Renal cortex interstitium (tissue), 11 donors: ENCODE measurements around the gene MRPL4. TPM values are rescaled to one million over a fixed set of nuclear protein-coding genes. Genes with fewer than 3 reads are reported as not detected.
"Not testable (repeated sequence)": the region's sequence is repeated elsewhere in the genome, so short reads cannot be mapped to it uniquely, and the experiment has no call there.

Experiments used
- DNase-seq, 11 donors: peaks; one replicate each; pipeline ENCODE4 v3.0.0-alpha.2; 2013; ENCODE audit warnings: low read depth in 9 of 11, low spot score in 4 of 11; ENCODE audit errors: extremely low read depth in 1 of 11
- polyA plus RNA-seq, 3 donors: library from polyadenylated mRNA; unstranded; fragments of 120-200 nt; gene quantifications; one replicate each; pipeline ENCODE4 v1.2.1, GENCODE V29; 2013; ENCODE audit not compliant: insufficient read length in 3 of 3

The MRPL4 gene
- polyA plus RNA-seq, 3 donors: 32.0 to 51.4 (median 50.5) TPM

DNA sequence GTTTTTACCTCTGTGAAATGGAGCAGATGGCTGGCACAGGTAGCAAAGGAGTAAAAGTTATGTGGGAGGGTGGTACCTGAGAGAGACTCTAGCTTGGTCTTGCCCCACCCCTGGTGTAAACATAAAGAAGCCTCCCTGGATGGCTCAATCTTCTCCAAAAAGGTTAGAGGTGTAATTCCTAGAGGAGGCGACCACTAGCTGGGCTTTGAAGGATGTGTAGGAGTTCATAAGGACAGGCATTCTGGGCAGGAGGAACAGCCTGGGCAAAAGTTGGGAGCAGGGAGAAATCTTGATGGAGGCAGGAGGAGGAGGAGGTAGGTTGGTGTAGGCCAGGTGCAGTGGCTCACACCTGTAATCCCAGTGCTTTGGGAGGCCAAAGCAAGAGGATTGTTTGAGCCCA, 26.9 kb downstream of the MRPL4 start:
- DNase-seq: no peak

GRCh38 chr19:10279737-10280442, 27.9 kb downstream of the MRPL4 start:
- DNase-seq: no peak

DNA sequence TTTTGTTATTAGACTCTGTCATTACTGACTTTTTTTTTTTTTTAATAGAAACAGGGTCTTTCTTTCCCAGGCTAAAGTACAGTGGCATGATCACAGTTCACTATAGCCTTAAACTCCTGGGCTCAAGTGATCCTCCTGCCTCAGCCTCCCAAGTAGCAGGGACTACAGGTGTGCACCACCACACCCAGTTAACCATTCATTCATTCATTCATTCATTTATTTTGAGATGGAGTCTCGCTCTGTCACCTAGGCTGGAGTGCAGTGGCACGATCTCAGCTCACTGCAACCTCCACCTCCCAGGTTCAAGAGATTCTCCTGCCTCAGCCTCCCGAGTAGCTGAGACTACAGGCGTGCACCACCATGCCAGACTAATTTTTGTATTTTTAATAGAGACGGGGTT, 30.0 kb downstream of the MRPL4 start:
- not testable (repeated sequence) for DNase-seq

DNA sequence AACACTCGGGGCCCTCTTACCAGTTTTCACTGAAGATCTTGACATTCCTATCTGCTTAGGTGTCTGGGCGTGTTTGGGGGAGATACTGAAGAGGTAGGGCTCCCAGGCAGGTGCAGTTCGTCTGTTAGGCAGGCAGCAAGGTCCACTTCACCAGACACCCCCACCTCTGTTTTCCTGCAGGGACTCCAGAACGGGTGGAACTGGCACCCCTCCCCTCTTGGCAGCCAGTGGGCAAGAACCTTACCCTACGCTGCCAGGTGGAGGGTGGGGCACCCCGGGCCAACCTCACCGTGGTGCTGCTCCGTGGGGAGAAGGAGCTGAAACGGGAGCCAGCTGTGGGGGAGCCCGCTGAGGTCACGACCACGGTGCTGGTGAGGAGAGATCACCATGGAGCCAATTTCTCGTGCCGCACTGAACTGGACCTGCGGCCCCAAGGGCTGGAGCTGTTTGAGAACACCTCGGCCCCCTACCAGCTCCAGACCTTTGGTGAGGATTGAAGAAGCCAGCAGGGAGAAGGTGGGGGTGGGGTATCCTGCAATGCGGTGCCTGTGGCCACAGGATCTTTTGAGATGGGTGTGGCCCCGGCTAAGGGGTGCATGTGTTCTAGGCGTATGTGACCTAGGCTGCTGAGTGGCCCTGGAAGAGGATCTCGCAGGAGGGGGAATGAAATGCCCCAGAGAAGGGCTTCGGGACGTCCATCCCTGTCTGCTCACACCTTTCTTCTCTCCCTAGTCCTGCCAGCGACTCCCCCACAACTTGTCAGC, 31.5 kb downstream of the MRPL4 start:
- DNase-seq: no peak

DNA sequence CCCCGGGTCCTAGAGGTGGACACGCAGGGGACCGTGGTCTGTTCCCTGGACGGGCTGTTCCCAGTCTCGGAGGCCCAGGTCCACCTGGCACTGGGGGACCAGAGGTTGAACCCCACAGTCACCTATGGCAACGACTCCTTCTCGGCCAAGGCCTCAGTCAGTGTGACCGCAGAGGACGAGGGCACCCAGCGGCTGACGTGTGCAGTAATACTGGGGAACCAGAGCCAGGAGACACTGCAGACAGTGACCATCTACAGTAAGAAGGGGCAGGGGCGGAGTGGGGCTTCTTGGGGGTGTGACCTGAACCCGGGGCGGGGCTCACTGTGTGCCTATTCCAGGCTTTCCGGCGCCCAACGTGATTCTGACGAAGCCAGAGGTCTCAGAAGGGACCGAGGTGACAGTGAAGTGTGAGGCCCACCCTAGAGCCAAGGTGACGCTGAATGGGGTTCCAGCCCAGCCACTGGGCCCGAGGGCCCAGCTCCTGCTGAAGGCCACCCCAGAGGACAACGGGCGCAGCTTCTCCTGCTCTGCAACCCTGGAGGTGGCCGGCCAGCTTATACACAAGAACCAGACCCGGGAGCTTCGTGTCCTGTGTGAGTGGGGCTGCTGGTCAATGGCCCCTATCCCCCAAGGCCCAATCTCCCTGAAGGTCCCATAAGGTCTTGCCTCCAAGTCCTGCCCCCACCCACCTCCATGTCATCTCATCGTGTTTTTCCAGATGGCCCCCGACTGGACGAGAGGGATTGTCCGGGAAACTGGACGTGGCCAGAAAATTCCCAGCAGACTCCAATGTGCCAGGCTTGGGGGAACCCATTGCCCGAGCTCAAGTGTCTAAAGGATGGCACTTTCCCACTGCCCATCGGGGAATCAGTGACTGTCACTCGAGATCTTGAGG, 32.3 kb downstream of the MRPL4 start:
- DNase-seq: no peak

GRCh38 chr19:10284960-10285278, 32.9 kb downstream of the MRPL4 start:
- no peak for DNase-seq

- no peak for DNase-seq
Measured at GRCh38 chr19:10285393-10285792, 33.4 kb downstream of the MRPL4 start.

DNA sequence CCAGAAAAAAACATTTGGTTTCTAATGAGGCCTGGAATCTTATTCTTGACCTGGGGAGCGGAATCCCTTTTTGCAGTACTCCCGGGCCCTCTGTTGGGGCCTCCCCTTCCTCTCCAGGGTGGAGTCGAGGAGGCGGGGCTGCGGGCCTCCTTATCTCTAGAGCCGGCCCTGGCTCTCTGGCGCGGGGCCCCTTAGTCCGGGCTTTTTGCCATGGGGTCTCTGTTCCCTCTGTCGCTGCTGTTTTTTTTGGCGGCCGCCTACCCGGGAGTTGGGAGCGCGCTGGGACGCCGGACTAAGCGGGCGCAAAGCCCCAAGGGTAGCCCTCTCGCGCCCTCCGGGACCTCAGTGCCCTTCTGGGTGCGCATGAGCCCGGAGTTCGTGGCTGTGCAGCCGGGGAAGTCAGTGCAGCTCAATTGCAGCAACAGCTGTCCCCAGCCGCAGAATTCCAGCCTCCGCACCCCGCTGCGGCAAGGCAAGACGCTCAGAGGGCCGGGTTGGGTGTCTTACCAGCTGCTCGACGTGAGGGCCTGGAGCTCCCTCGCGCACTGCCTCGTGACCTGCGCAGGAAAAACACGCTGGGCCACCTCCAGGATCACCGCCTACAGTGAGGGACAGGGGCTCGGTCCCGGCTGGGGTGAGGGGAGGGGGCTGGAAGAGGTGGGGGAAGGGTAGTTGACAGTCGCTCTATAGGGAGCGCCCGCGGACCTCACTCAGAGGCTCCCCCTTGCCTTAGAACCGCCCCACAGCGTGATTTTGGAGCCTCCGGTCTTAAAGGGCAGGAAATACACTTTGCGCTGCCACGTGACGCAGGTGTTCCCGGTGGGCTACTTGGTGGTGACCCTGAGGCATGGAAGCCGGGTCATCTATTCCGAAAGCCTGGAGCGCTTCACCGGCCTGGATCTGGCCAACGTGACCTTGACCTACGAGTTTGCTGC, 35.1 kb downstream of the MRPL4 start, which contains the start of gene ICAM4:
Gene ICAM4, plus strand, starts transcription at position 153 of the 935 bp plus-strand sequence. Its CDS starts 58 bp downstream, at position 211.
- peak in 7 of 11 donors; percentile 65 to 89 (median 79) for DNase-seq

DNA sequence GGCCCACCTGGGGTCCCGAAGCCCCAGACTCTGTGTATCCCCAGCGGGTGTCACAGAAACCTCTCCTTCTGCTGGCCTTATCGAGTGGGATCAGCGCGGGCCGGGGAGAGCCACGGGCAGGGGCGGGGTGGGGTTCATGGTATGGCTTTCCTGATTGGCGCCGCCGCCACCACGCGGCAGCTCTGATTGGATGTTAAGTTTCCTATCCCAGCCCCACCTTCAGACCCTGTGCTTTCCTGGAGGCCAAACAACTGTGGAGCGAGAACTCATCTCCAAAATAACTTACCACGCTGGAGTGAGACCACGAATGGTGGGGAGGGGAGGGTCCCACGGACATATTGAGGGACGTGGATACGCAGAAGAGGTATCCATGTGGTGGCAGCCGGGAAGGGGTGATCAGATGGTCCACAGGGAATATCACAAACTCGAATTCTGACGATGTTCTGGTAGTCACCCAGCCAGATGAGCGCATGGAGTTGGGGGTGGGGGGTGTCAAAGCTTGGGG, 36.7 kb downstream of the MRPL4 start:
- no peak for DNase-seq

- no peak for DNase-seq
Measured at GRCh38 chr19:10289167-10289835, 37.3 kb downstream of the MRPL4 start.

DNA sequence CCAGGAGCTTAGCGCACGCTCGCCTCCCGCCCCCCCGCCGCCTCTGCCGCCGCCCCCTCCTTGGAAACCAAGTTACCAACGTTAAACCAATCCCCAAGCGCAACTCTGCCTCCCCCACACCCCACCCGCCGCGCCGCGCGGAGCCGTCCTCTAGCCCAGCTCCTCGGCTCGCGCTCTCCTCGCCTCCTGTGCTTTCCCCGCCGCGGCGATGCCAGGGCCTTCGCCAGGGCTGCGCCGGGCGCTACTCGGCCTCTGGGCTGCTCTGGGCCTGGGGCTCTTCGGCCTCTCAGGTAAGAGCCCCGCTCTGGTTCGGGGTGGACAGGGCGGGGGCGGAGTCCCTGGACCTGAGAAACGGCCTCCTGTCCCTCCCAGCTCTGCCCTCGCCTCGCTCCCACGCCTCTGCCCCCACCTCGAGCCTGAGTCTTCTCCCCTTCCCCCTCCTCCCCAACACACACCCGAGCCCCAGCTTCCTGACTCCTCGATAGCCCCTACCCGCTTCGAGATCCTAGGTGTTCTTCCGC, 37.9 kb downstream of the MRPL4 start, which contains the start of gene ICAM5:
Gene ICAM5, plus strand, starts transcription at position 117 of the 521 bp plus-strand sequence. Its CDS starts 92 bp downstream, at position 209.
- DNase-seq: no peak

- no peak for DNase-seq
Measured at GRCh38 chr19:10290357-10290875, 38.4 kb downstream of the MRPL4 start.

DNA sequence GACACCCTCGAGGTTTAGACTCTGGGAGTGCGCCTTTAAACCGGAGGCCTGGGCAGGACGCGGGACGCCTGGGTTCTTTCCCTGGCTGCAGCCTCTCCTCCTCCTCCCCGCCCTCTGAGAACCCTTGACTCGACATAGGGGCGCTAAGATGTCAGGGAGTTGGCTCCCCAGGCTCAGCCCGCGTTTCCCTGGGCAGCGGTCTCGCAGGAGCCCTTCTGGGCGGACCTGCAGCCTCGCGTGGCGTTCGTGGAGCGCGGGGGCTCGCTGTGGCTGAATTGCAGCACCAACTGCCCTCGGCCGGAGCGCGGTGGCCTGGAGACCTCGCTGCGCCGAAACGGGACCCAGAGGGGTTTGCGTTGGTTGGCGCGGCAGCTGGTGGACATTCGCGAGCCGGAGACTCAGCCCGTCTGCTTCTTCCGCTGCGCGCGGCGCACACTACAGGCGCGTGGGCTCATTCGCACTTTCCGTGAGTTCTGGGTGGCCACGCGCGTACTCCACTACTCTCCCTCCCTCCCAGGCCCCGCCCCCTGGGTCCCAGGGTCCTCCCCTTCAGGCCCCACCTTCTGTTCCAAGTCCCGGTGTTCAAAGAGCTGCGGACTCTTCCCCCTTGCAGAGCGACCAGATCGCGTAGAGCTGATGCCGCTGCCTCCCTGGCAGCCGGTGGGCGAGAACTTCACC, 39.0 kb downstream of the MRPL4 start:
- DNase-seq: no peak

GRCh38 chr19:10291554-10292205, 39.7 kb downstream of the MRPL4 start:
- no peak for DNase-seq

DNA sequence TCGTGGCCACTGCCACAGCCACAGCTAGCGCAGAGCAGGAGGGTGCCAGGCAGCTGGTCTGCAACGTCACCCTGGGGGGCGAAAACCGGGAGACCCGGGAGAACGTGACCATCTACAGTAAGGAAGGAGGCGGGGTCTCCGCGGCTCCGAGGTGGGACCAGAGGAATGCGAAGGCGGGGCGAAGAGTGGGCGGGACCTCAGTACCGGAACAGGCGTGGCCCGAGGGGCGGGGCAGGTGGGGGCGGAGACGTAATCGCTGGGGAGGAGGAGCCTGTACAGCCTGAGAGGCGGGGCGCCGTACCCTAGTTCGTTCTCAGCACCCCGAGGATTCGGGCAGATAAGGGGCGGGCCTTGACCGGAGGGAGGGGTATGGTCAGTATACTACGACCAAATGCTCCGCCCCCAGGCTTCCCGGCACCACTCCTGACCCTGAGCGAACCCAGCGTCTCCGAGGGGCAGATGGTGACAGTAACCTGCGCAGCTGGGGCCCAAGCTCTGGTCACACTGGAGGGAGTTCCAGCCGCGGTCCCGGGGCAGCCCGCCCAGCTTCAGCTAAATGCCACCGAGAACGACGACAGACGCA, 40.3 kb downstream of the MRPL4 start:
- DNase-seq: peak in 1 of 11 donors; percentile 56
